ENCODE measurements around the gene IFI16.
A peak's percentile ranks its signal among the peaks of the same experiment; 100 is the strongest.

IFI16 gene

GRCh38 chr1:158992787-158993312 is 16.9 kb upstream of the IFI16 start:
- Mint-ChIP-seq H3K4me1 (peaks cover 15% of the 10 kb centered on the region), H3K27me3 (ENCODE audit: low read depth, poor library complexity) (peaks cover 8% of the 10 kb centered on the region), H3K27ac (no peak overlapping the region), H3K9me3 (peaks cover 11% of the 10 kb centered on the region), H3K36me3 (ENCODE audit: low read depth) (peaks cover 6% of the 10 kb centered on the region), H3K4me3 (no peak overlapping the region)
- no peak for TF ChIP-seq CTCF (IDR thresholded peaks at IDR 0.05)
- DNase-seq = no peak

- H3K27me3 Mint-ChIP-seq (ENCODE audit: low read depth, poor library complexity) = no peaks in the 10 kb centered on the region
- peaks cover 31% of the 10 kb centered on the region for H3K4me1 Mint-ChIP-seq
- TF ChIP-seq CTCF (IDR thresholded peaks at IDR 0.05) = no peak
- no peak for DNase-seq
- H3K9me3 Mint-ChIP-seq = peaks cover 3% of the 10 kb centered on the region
- H3K27ac Mint-ChIP-seq = no peak overlapping the region
- H3K4me3 Mint-ChIP-seq = no peak overlapping the region
- H3K36me3 Mint-ChIP-seq (ENCODE audit: low read depth) = no peaks in the 10 kb centered on the region
Measured at GRCh38 chr1:158996998-158997397, 12.7 kb upstream of the IFI16 start.

GRCh38 chr1:158998037-158998780 is 11.5 kb upstream of the IFI16 start:
- TF ChIP-seq CTCF (IDR thresholded peaks at IDR 0.05) = no peak
- peaks cover 3% of the 10 kb centered on the region for H3K9me3 Mint-ChIP-seq
- no peaks in the 10 kb centered on the region for H3K27me3 Mint-ChIP-seq (ENCODE audit: low read depth, poor library complexity)
- H3K36me3 Mint-ChIP-seq (ENCODE audit: low read depth) = no peaks in the 10 kb centered on the region
- H3K27ac Mint-ChIP-seq = no peak overlapping the region
- DNase-seq = no peak
- H3K4me3 Mint-ChIP-seq = peak overlapping the region; percentile 94
- H3K4me1 Mint-ChIP-seq = peaks cover 40% of the 10 kb centered on the region

DNA sequence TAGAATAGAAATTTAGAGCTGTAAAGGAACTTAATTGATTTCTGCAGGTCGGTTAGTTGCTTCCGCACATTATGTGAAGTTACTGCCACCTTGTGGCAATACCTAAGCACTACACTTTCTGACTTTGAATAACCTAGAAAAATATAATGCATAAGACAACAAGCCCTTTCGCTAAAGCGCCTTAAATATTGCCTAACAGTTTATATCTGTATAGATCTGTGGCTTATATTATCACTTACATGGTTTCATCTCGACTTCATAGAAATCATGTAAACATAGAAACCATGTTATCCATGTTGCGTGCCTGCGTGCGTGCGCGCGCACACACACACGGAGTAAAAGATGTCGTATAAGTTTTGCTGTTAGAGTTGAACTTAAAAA is 10.9 kb upstream of the IFI16 start:
- Mint-ChIP-seq H3K4me3 (peak overlapping the region; percentile 94), H3K4me1 (peaks cover 44% of the 10 kb centered on the region), H3K27ac (peak overlapping the region; percentile 99), H3K9me3 (peaks cover 3% of the 10 kb centered on the region), H3K27me3 (ENCODE audit: low read depth, poor library complexity) (no peaks in the 10 kb centered on the region), H3K36me3 (ENCODE audit: low read depth) (no peaks in the 10 kb centered on the region)
- peak; percentile 35 for DNase-seq
- TF ChIP-seq CTCF (IDR thresholded peaks at IDR 0.05) = peak; percentile 93

GRCh38 chr1:158999316-159000069 is 10.2 kb upstream of the IFI16 start:
- Mint-ChIP-seq H3K27me3 (ENCODE audit: low read depth, poor library complexity) (no peaks in the 10 kb centered on the region), H3K27ac (peak overlapping the region; percentile 99), H3K4me1 (peaks cover 51% of the 10 kb centered on the region), H3K9me3 (peaks cover 3% of the 10 kb centered on the region), H3K36me3 (ENCODE audit: low read depth) (no peaks in the 10 kb centered on the region), H3K4me3 (peak overlapping the region; percentile 94)
- no peak for TF ChIP-seq CTCF (IDR thresholded peaks at IDR 0.05)
- peak; percentile 74 for DNase-seq

Measured in nephron progenitor cell (in vitro differentiated cells).